Activated T-helper 2 cell treated with anti-CD3 and anti-CD28 coated beads, Interferon-gamma antibody, Interleukin-2, Interleukin-4, amounts not matched to agents 10 μg/mL and 5 μg/mL and 100 μg/mL, durations not matched to agents 14 hours and 24 hours and 36 hours (primary cell): ENCODE data around the gene ANKS1B. TPM values are rescaled to one million over a fixed set of nuclear protein-coding genes. Genes with fewer than 3 reads are reported as not detected.

ENCODE experiments used
- DNase-seq: peaks from one replicate; pipeline ENCODE4 v3.0.0; 2021; ENCODE audit warnings: low spot score
- H3K27ac Mint-ChIP-seq: one replicate; pipeline ENCODE4 v1.8.0; 2021; ENCODE audit warnings: mixed read lengths
- H3K27me3 Mint-ChIP-seq: one replicate; pipeline ENCODE4 v1.8.0; 2021; ENCODE audit warnings: low read depth, mixed read lengths
- H3K36me3 Mint-ChIP-seq: one replicate; pipeline ENCODE4 v1.8.0; 2021; ENCODE audit warnings: low read depth, mixed read lengths
- H3K4me1 Mint-ChIP-seq: one replicate; pipeline ENCODE4 v1.8.0; 2021; ENCODE audit warnings: low read depth, mixed read lengths
- H3K4me3 Mint-ChIP-seq: one replicate; pipeline ENCODE4 v1.8.0; 2021; ENCODE audit warnings: low read depth, mild to moderate bottlenecking, moderate library complexity, mixed read lengths
- H3K9me3 Mint-ChIP-seq: one replicate; pipeline ENCODE4 v1.8.0; 2021; ENCODE audit warnings: mixed read lengths
- intact Hi-C: fragments of 100-400 bp; cut with micrococcal nuclease; formaldehyde crosslinking; loops from one replicate; pipeline ENCODE4 v1.15.1; 2023
- total RNA-seq: library from RNA; stranded (reverse); gene quantifications from 2 replicates; pipeline ENCODE4 v1.2.3, GENCODE V29; 2022

Gene ANKS1B
- total RNA-seq, 1 donor from 2014 or later = 1.0 TPM

GRCh38 chr12:99983456-99984258 lies 1.1 kb downstream of the ANKS1B start:
- no peaks in the 10 kb centered on the region for H3K9me3 Mint-ChIP-seq
- no peak overlapping the region for H3K27ac Mint-ChIP-seq
- peak overlapping the region; percentile 70 for H3K4me3 Mint-ChIP-seq
- H3K27me3 Mint-ChIP-seq = peaks cover 68% of the 10 kb centered on the region
- no peak for DNase-seq
- intact Hi-C loops = no loop called here
- H3K36me3 Mint-ChIP-seq = no peaks in the 10 kb centered on the region
- peaks cover 9% of the 10 kb centered on the region for H3K4me1 Mint-ChIP-seq

- intact Hi-C loops = no loop called here
- no peak for DNase-seq
- Mint-ChIP-seq H3K27me3 (peaks cover 72% of the 10 kb centered on the region), H3K9me3 (no peaks in the 10 kb centered on the region), H3K4me3 (no peak overlapping the region), H3K4me1 (peaks cover 9% of the 10 kb centered on the region), H3K27ac (no peak overlapping the region), H3K36me3 (no peaks in the 10 kb centered on the region)
Measured at GRCh38 chr12:99981639-99982190, 3.0 kb downstream of the ANKS1B start.

GRCh38 chr12:99979471-99979870 lies 5.3 kb downstream of the ANKS1B start:
- peaks cover 59% of the 10 kb centered on the region for H3K27me3 Mint-ChIP-seq
- H3K36me3 Mint-ChIP-seq = no peaks in the 10 kb centered on the region
- intact Hi-C loops = no loop called here

GRCh38 chr12:99978152-99978551 lies 6.6 kb downstream of the ANKS1B start:
- H3K36me3 Mint-ChIP-seq = no peaks in the 10 kb centered on the region
- no peaks in the 10 kb centered on the region for H3K4me1 Mint-ChIP-seq
- no peaks in the 10 kb centered on the region for H3K9me3 Mint-ChIP-seq
- H3K27me3 Mint-ChIP-seq = peaks cover 46% of the 10 kb centered on the region
- no peak overlapping the region for H3K4me3 Mint-ChIP-seq
- DNase-seq = no peak
- no peak overlapping the region for H3K27ac Mint-ChIP-seq
- intact Hi-C loops = no loop called here

More at GRCh38 chr12:99979471-99979870, 5.3 kb downstream of the ANKS1B start:
- H3K9me3 Mint-ChIP-seq = no peaks in the 10 kb centered on the region
- H3K27ac Mint-ChIP-seq = no peak overlapping the region
- H3K4me3 Mint-ChIP-seq = no peak overlapping the region
- no peak for DNase-seq
- no peaks in the 10 kb centered on the region for H3K4me1 Mint-ChIP-seq

GRCh38 chr12:99977550-99977949 lies 7.2 kb downstream of the ANKS1B start:
- Mint-ChIP-seq H3K36me3 (no peaks in the 10 kb centered on the region), H3K4me3 (no peak overlapping the region), H3K27ac (no peak overlapping the region), H3K9me3 (no peaks in the 10 kb centered on the region), H3K27me3 (peaks cover 40% of the 10 kb centered on the region), H3K4me1 (no peaks in the 10 kb centered on the region)
- no peak for DNase-seq
- intact Hi-C loops = no loop called here

GRCh38 chr12:99976762-99977161 lies 8.0 kb downstream of the ANKS1B start:
- intact Hi-C loops = no loop called here
- H3K27me3 Mint-ChIP-seq = peaks cover 38% of the 10 kb centered on the region
- no peaks in the 10 kb centered on the region for H3K36me3 Mint-ChIP-seq
- H3K4me1 Mint-ChIP-seq = no peaks in the 10 kb centered on the region
- no peak overlapping the region for H3K27ac Mint-ChIP-seq
- DNase-seq = no peak
- H3K4me3 Mint-ChIP-seq = no peak overlapping the region
- no peaks in the 10 kb centered on the region for H3K9me3 Mint-ChIP-seq

GRCh38 chr12:99975321-99975720 lies 9.4 kb downstream of the ANKS1B start:
- Mint-ChIP-seq H3K27ac (no peak overlapping the region), H3K4me1 (no peaks in the 10 kb centered on the region), H3K4me3 (no peak overlapping the region), H3K36me3 (no peaks in the 10 kb centered on the region), H3K9me3 (no peaks in the 10 kb centered on the region), H3K27me3 (peaks cover 25% of the 10 kb centered on the region)
- intact Hi-C loops = no loop called here
- DNase-seq = no peak

- DNase-seq = no peak
- no peak overlapping the region for H3K27ac Mint-ChIP-seq
- no peak overlapping the region for H3K4me3 Mint-ChIP-seq
- peaks cover 15% of the 10 kb centered on the region for H3K27me3 Mint-ChIP-seq
- no peaks in the 10 kb centered on the region for H3K36me3 Mint-ChIP-seq
- H3K9me3 Mint-ChIP-seq = no peaks in the 10 kb centered on the region
- no peaks in the 10 kb centered on the region for H3K4me1 Mint-ChIP-seq
- intact Hi-C loops = no loop called here
Measured at GRCh38 chr12:99974146-99974545, 10.6 kb downstream of the ANKS1B start.

GRCh38 chr12:99966429-99966828 lies 18.3 kb downstream of the ANKS1B start:
- Mint-ChIP-seq H3K9me3 (no peaks in the 10 kb centered on the region), H3K27me3 (no peaks in the 10 kb centered on the region), H3K36me3 (no peaks in the 10 kb centered on the region), H3K27ac (no peak overlapping the region), H3K4me1 (no peaks in the 10 kb centered on the region), H3K4me3 (no peak overlapping the region)
- DNase-seq = no peak
- intact Hi-C loops = no loop called here

- no peak for DNase-seq
- H3K27ac Mint-ChIP-seq = no peak overlapping the region
- H3K4me3 Mint-ChIP-seq = no peak overlapping the region
- no peaks in the 10 kb centered on the region for H3K9me3 Mint-ChIP-seq
- H3K36me3 Mint-ChIP-seq = no peaks in the 10 kb centered on the region
- intact Hi-C loops = no loop called here
- no peaks in the 10 kb centered on the region for H3K4me1 Mint-ChIP-seq
- no peaks in the 10 kb centered on the region for H3K27me3 Mint-ChIP-seq
Measured at GRCh38 chr12:99960311-99960710, 24.4 kb downstream of the ANKS1B start.

GRCh38 chr12:99959549-99960170 lies 25.1 kb downstream of the ANKS1B start:
- Mint-ChIP-seq H3K4me1 (no peaks in the 10 kb centered on the region), H3K9me3 (no peaks in the 10 kb centered on the region), H3K27me3 (no peaks in the 10 kb centered on the region), H3K27ac (no peak overlapping the region), H3K36me3 (no peaks in the 10 kb centered on the region), H3K4me3 (no peak overlapping the region)
- intact Hi-C loops = no loop called here
- DNase-seq = no peak

GRCh38 chr12:99957866-99958466 lies 26.8 kb downstream of the ANKS1B start:
- Mint-ChIP-seq H3K27ac (no peak overlapping the region), H3K36me3 (no peaks in the 10 kb centered on the region), H3K9me3 (no peaks in the 10 kb centered on the region), H3K4me1 (no peaks in the 10 kb centered on the region), H3K4me3 (no peak overlapping the region), H3K27me3 (peaks cover 3% of the 10 kb centered on the region)
- no peak for DNase-seq
- intact Hi-C loops = no loop called here

- H3K4me1 Mint-ChIP-seq = no peaks in the 10 kb centered on the region
- DNase-seq = no peak
- no peak overlapping the region for H3K27ac Mint-ChIP-seq
- no peaks in the 10 kb centered on the region for H3K36me3 Mint-ChIP-seq
- no peak overlapping the region for H3K4me3 Mint-ChIP-seq
- H3K27me3 Mint-ChIP-seq = peaks cover 3% of the 10 kb centered on the region
- intact Hi-C loops = no loop called here
- H3K9me3 Mint-ChIP-seq = no peaks in the 10 kb centered on the region
Measured at GRCh38 chr12:99954724-99955123, 30.0 kb downstream of the ANKS1B start.
